ENCODE results near the gene ABCC6.

DNA sequence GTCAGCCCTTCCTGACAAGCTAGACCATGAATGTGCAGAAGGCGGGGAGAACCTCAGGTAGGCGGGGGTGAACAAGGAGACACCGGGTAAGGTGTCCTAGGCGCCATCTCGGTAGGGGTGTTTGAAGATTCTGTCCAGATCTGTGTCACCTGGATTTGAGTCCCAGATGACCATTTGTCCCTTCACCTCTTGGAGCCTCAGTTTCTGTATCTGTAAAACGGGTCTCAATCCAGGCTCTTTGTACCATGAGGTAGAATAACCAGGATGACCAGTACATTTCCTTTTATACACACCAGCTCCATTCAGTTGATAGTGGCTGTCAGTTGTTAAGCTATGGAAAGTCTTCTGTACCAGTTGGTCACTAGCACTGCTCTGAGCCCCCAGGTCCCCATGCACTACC, 86.7 kb downstream of the ABCC6 start:
- TF ChIP-seq, protein P1, sequence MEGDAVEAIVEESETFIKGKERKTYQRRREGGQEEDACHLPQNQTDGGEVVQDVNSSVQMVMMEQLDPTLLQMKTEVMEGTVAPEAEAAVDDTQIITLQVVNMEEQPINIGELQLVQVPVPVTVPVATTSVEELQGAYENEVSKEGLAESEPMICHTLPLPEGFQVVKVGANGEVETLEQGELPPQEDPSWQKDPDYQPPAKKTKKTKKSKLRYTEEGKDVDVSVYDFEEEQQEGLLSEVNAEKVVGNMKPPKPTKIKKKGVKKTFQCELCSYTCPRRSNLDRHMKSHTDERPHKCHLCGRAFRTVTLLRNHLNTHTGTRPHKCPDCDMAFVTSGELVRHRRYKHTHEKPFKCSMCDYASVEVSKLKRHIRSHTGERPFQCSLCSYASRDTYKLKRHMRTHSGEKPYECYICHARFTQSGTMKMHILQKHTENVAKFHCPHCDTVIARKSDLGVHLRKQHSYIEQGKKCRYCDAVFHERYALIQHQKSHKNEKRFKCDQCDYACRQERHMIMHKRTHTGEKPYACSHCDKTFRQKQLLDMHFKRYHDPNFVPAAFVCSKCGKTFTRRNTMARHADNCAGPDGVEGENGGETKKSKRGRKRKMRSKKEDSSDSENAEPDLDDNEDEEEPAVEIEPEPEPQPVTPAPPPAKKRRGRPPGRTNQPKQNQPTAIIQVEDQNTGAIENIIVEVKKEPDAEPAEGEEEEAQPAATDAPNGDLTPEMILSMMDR (conservative IDR thresholded peaks at IDR 0.05; ENCODE audit: low read depth, low read length) = no peak
- TF ChIP-seq, protein P2, sequence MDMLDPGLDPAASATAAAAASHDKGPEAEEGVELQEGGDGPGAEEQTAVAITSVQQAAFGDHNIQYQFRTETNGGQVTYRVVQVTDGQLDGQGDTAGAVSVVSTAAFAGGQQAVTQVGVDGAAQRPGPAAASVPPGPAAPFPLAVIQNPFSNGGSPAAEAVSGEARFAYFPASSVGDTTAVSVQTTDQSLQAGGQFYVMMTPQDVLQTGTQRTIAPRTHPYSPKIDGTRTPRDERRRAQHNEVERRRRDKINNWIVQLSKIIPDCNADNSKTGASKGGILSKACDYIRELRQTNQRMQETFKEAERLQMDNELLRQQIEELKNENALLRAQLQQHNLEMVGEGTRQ (IDR thresholded peaks at IDR 0.05; ENCODE audit: low read depth, low read length) = no peak
- TF ChIP-seq RFX5 (IDR thresholded peaks at IDR 0.05; ENCODE audit: low read depth, low read length) (no peak), POLR2A (IDR thresholded peaks at IDR 0.05; ENCODE audit: low read depth, low read length) (no peak), MXI1 (IDR thresholded peaks at IDR 0.05; ENCODE audit: borderline replicate concordance, low read depth, low read length) (no peak), CEBPB (IDR thresholded peaks at IDR 0.05; ENCODE audit: low read depth, low read length) (no peak), RAD21 (IDR thresholded peaks at IDR 0.05; ENCODE audit: low read length) (no peak), BHLHE40 (IDR thresholded peaks at IDR 0.05; ENCODE audit: low read depth, low read length) (no peak), RCOR1 (IDR thresholded peaks at IDR 0.05; ENCODE audit: insufficient replicate concordance, low read length) (no peak), MAZ (IDR thresholded peaks at IDR 0.05; ENCODE audit: borderline replicate concordance, low read depth, low read length) (no peak), FOS (IDR thresholded peaks at IDR 0.05; ENCODE audit: low read depth, low read length) (no peak)

All from IMR-90 (cell line).